Breast epithelium (tissue), 4 donors: Measurements from ENCODE around the gene CCDC187. TPM values are rescaled to one million over a fixed set of nuclear protein-coding genes. Genes with fewer than 3 reads are reported as not detected.
A peak's percentile ranks its signal among the peaks of the same experiment; 100 is the strongest.

ENCODE experiments used
- DNase-seq, 2 donors: peaks; one replicate each; pipeline ENCODE4 v3.0.0-alpha.2; 2019; ENCODE audit warnings: low spot score in 2 of 2
- H3K27ac ChIP-seq, 2 donors: fragments of 200-600 bp; sonication (generic) in 1 of 2; one replicate each; pipeline ENCODE4 v1.5.1; 2016 to 2019; ENCODE audit warnings: mild to moderate bottlenecking in 1 of 2
- H3K27me3 ChIP-seq, 2 donors: fragments of 200-600 bp; sonication (generic) in 1 of 2; one replicate each; pipeline versions ENCODE4 v1.5.1 to v1.6.0; 2017 to 2019; ENCODE audit warnings: control low read depth in 1 of 2, mild to moderate bottlenecking in 1 of 2
- H3K36me3 ChIP-seq: fragments of 200-600 bp; one replicate; pipeline ENCODE4 v1.5.1; 2019
- H3K4me1 ChIP-seq, 2 donors: fragments of 200-600 bp; sonication (generic); one replicate each; pipeline ENCODE4 v1.5.1; 2016 to 2019; ENCODE audit warnings: control low read depth in 1 of 2
- H3K4me3 ChIP-seq, 3 donors: fragments of 200-600 bp; sonication (generic); 1 replicate in 2 of 3; 2 replicates in 1 of 3; pipeline ENCODE4 v1.5.1; 2016 to 2019; ENCODE audit warnings: mild to moderate bottlenecking in 3 of 3, moderate library complexity in 2 of 3
- H3K9me3 ChIP-seq, 2 donors: fragments of 200-600 bp; sonication (generic) in 1 of 2; one replicate each; pipeline ENCODE4 v1.5.1; 2016 to 2019; ENCODE audit warnings: control low read depth in 1 of 2
- POLR2A ChIP-seq: fragments of 450-650 bp; IDR thresholded peaks from one replicate; pipeline ENCODE4 v1.6.1; 2016; ENCODE audit warnings: antibody characterized with exemption, mild to moderate bottlenecking, moderate library complexity
- POLR2AphosphoS5 ChIP-seq, 3 donors: sonication (generic); formaldehyde crosslinking; IDR thresholded peaks; one replicate each; pipeline ENCODE4 v1.6.1; 2017; ENCODE audit warnings: antibody characterized with exemption in 3 of 3
- intact Hi-C: fragments of 100-400 bp; cut with DNase I; formaldehyde crosslinking; loops from one replicate; pipeline ENCODE4 v1.15.1; 2023; ENCODE audit warnings: low total_unique reads
- total RNA-seq, 3 donors: library from RNA; depleted of rRNA; stranded (reverse); fragments of >200 nt; gene quantifications; one replicate each; pipeline ENCODE4 v1.1.0, GENCODE V29; 2016
- TF ChIP-seq, protein P1 (sequence below), 3 donors: fragments of 450-650 bp; IDR thresholded peaks; one replicate each; pipeline ENCODE4 v1.5.1; 2016 to 2017; ENCODE audit warnings: antibody characterized with exemption in 3 of 3, mild to moderate bottlenecking in 3 of 3, moderate library complexity in 3 of 3

Gene CCDC187
- total RNA-seq, 3 donors from 2014 or later, result not detected

DNA sequence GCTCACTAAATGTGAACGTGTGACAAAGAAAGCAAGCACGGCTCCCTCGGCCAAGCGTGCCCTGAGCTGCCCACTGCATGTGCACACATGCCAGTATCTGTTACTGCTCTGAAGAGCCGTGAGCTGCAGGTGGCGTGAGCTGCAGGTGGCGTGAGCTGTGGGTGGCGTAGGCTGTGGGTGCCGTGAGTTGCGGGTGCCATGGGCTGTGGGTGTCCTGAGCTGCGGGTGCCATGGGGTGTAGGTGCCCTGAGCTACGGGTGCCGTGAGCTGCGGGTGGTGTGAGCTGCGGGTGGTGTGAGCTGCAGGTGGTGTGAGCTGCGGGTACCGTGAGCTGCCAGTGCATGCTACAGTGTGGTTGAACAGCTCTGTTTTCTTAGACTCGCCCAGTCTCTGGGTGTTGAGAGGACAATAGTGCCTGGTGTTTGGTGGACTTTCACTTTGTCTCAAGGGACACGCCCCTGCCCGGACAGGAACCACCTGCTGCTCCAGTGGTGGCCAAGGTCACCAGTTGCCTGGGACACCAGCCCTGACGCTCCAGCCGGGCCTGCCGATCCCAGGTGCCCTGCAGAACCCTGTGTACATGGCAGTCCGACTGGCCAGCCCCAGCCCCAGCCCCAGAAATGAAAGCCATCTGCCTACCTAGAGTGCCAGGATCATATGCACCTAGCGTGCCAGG lies 6.7 kb downstream of the CCDC187 start:
- no peak for DNase-seq
- intact Hi-C loops, result no loop called here
- H3K9me3 ChIP-seq, result no peaks in the 10 kb centered on the region
- peak overlapping the region in 2 of 3 donors; percentile 38 to 59 for H3K4me3 ChIP-seq
- no peaks in the 10 kb centered on the region for H3K36me3 ChIP-seq
- no peaks in the 10 kb centered on the region for H3K27me3 ChIP-seq
- no peak overlapping the region for H3K27ac ChIP-seq
- no peak for TF ChIP-seq POLR2A
- TF ChIP-seq, protein P1, sequence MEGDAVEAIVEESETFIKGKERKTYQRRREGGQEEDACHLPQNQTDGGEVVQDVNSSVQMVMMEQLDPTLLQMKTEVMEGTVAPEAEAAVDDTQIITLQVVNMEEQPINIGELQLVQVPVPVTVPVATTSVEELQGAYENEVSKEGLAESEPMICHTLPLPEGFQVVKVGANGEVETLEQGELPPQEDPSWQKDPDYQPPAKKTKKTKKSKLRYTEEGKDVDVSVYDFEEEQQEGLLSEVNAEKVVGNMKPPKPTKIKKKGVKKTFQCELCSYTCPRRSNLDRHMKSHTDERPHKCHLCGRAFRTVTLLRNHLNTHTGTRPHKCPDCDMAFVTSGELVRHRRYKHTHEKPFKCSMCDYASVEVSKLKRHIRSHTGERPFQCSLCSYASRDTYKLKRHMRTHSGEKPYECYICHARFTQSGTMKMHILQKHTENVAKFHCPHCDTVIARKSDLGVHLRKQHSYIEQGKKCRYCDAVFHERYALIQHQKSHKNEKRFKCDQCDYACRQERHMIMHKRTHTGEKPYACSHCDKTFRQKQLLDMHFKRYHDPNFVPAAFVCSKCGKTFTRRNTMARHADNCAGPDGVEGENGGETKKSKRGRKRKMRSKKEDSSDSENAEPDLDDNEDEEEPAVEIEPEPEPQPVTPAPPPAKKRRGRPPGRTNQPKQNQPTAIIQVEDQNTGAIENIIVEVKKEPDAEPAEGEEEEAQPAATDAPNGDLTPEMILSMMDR (IDR thresholded peaks at IDR 0.05), result no peak
- no peak for TF ChIP-seq POLR2AphosphoS5 (IDR thresholded peaks at IDR 0.05)
- H3K4me1 ChIP-seq, result no peaks in the 10 kb centered on the region

DNA sequence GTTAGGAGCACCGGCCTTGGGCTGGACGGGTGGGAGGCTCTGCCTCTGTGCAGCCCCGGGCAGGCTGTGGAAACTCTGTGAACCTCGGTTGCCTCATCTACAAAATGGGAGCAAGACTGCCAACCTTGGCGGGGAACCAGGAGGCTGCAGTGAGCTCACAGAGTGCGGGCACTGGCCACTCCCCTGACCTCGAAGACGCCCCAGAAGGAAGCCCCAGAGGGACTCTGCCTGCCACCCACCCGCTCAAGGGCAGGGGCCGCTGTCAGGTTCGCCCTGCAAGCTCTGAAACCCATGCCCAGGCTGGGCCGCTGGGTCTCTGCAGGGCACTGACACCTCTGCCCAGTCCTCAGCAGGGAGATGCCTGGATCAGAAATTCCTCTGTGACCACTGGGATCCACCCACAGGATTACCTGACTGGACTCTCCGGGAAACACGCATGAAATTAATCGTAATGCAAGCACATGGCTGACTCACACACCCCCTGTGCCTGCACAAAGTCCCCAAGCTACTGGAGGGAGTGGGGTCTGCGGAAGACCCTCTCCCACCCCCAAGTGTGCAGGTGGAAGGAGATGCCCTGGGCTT lies 7.4 kb downstream of the CCDC187 start:
- Histone ChIP-seq H3K4me1 (no peaks in the 10 kb centered on the region), H3K9me3 (no peaks in the 10 kb centered on the region), H3K27ac (no peak overlapping the region), H3K27me3 (peaks cover 0 to 5% of the 10 kb centered on the region in 2 donors), H3K4me3 (peak overlapping the region in 2 of 3 donors; percentile 38 to 59), H3K36me3 (no peaks in the 10 kb centered on the region)
- TF ChIP-seq POLR2A, result no peak
- no peak for DNase-seq
- intact Hi-C loops, result no loop called here

DNA sequence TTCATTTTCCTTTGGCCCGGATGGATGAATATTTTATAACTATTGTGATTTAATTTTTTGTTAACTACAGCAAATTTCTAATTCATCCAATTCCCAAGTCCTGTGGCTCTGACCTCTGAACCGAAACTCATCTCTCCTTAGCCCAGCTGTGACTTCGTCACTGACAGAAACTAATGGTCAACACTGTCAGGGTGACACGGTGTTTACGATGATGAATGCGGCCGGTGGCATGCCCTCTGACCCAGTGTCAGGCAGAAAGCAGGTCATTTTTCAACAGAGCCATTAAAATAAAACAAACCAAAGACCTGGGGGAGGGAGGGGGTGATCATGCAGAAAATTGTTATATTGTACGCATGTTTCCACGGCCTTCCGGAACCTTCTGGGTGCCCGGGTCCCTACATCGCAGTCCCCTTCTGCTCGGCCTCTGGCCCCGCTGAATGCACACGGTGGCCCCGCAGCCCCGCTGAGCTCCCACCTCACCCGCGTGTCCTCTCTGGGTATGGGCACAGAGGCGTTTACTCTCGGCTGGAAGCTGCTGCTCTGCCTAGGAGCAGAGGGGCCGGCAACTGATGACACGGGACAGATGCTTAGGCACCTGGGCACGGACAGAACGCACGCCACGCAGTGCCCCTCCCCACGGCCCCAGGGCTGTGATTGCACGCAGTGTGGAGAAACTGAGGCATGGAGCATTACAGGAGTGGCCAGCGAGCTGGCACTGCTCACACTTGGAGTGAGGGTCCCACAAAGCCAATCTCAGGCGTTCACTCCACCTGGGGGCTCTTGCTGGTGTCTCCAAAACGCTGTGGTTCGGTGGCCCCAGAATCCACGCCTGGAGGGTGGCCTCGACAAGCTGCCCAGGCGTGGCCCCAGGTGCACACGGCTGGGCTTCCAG lies 8.1 kb downstream of the CCDC187 start:
- no peaks in the 10 kb centered on the region for H3K4me1 ChIP-seq
- H3K27me3 ChIP-seq, result peaks cover 0 to 11% of the 10 kb centered on the region in 2 donors
- TF ChIP-seq, protein P1 (IDR thresholded peaks at IDR 0.05), result no peak
- TF ChIP-seq POLR2A (no peak), POLR2AphosphoS5 (IDR thresholded peaks at IDR 0.05) (no peak)
- H3K4me3 ChIP-seq, result no peak overlapping the region
- no peaks in the 10 kb centered on the region for H3K36me3 ChIP-seq
- intact Hi-C loops, result no loop called here
- H3K27ac ChIP-seq, result no peak overlapping the region
- no peaks in the 10 kb centered on the region for H3K9me3 ChIP-seq
- no peak for DNase-seq

DNA sequence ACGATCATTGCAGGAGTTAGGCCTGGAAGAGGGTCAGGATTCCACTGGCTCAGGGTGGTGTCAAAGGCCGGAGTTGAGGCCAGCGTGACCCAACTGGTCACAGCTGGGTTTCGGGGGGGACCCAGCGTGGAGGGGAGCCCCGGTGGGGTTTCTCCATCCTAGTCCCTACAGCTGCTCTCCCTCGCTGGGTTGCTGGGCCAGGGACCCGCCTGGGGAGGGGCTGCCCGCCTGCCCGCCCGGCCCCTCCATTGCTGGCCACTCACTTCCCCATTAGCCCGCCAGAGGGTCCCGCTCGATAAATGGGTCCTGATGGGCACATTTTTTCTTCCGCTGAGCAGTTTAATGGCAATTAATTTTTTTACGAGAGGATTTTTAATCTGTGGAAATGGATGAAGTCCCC lies 8.8 kb downstream of the CCDC187 start:
- TF ChIP-seq, protein P1 (IDR thresholded peaks at IDR 0.05), result no peak
- Histone ChIP-seq H3K27ac (no peak overlapping the region), H3K9me3 (no peaks in the 10 kb centered on the region), H3K4me1 (no peaks in the 10 kb centered on the region), H3K36me3 (no peaks in the 10 kb centered on the region), H3K27me3 (peaks cover 0 to 18% of the 10 kb centered on the region in 2 donors), H3K4me3 (no peak overlapping the region)
- intact Hi-C loops, result no loop called here
- DNase-seq, result no peak

DNA sequence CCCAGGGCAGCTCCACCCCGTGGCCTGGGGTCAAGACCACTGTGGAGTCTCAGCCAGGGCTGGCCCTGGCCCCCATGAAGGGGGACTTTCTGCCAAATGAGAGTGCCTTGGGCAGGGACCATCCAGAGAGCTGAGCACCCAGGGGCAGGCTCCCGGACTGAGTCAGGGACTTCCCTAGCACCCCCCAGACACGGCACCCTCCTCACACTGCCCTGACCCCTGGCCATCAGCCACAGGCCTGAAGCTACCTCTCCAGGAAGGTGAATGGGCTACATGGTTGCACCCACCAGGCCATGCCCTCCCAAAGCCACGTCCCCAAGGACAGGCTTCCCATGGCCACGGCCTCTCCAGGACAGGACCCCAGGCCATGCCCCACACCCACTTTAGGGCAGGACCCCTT lies 9.5 kb downstream of the CCDC187 start:
- H3K27ac ChIP-seq, result no peak overlapping the region
- TF ChIP-seq POLR2AphosphoS5 (IDR thresholded peaks at IDR 0.05), result no peak
- TF ChIP-seq POLR2A, result no peak
- TF ChIP-seq, protein P1 (IDR thresholded peaks at IDR 0.05), result no peak
- DNase-seq, result no peak
- peaks cover 0 to 24% of the 10 kb centered on the region in 2 donors for H3K27me3 ChIP-seq
- H3K4me3 ChIP-seq, result no peak overlapping the region
- H3K4me1 ChIP-seq, result no peaks in the 10 kb centered on the region
- H3K9me3 ChIP-seq, result no peaks in the 10 kb centered on the region
- intact Hi-C loops, result no loop called here
- H3K36me3 ChIP-seq, result no peaks in the 10 kb centered on the region
